ENCODE data around the gene BICRAL.

- TF ChIP-seq POLR2A (IDR thresholded peaks at IDR 0.05) (no peak), POLR2AphosphoS5 (IDR thresholded peaks at IDR 0.05) (no peak)
Measured at GRCh38 chr6:42911171-42912021, 129.5 kb downstream of the BICRAL start.

All from breast epithelium (tissue), 3 donors.